Common myeloid progenitor, CD34-positive (primary cell): ENCODE data around the gene LTB4R.

Experiments
- CTCF ChIA-PET: fragments of 350-600 bp; sonication (Branson Sonifier 250); formaldehyde crosslinking; loops from one replicate; lab custom pipeline; 2021; ENCODE audit warnings: antibody characterized with exemption; lab: Charles Lee
- POLR2A ChIA-PET: fragments of 350-600 bp; sonication (Branson Sonifier 250); formaldehyde crosslinking; loops from one replicate; lab custom pipeline; 2021; ENCODE audit warnings: antibody characterized with exemption; lab: Charles Lee
- DNase-seq, 3 donors: peaks; one replicate each; pipeline versions ENCODE4 v3.0.0 to v3.0.0-alpha.2; 2013
- H3K27ac ChIP-seq, 2 experiments: 1 replicate in 1 of 2; 2 replicates in 1 of 2; pipeline ENCODE4 v1.7.0; 2013; ENCODE audit warnings: inconsistent platforms in 2 of 2, low read length in 2 of 2, mild to moderate bottlenecking in 2 of 2, low read depth in 1 of 2, moderate library complexity in 1 of 2; ENCODE audit not compliant: severe bottlenecking in 2 of 2, insufficient read depth in 1 of 2, poor library complexity in 1 of 2
- H3K27me3 ChIP-seq, 5 experiments: replicated peaks in 2 of 5; 1 replicate in 3 of 5; 2 replicates in 2 of 5; pipeline versions ENCODE4 v1.6.1 to v1.7.0; 2013; ENCODE audit warnings: low read length in 4 of 5, mild to moderate bottlenecking in 2 of 5, moderate library complexity in 2 of 5, inconsistent platforms in 1 of 5; ENCODE audit not compliant: insufficient read depth in 5 of 5, control insufficient read depth in 4 of 5
- H3K36me3 ChIP-seq, 4 experiments: 1 replicate in 2 of 4; 2 replicates in 2 of 4; pipeline versions ENCODE4 v1.6.1 to v1.7.0; 2013; ENCODE audit warnings: low read length in 3 of 4, control low read depth in 1 of 4, mild to moderate bottlenecking in 1 of 4; ENCODE audit not compliant: control insufficient read depth in 4 of 4, insufficient read depth in 4 of 4
- H3K4me1 ChIP-seq, 4 experiments: 1 replicate in 3 of 4; 2 replicates in 1 of 4; pipeline versions ENCODE4 v1.6.1 to v1.7.1; 2013; ENCODE audit warnings: low read length in 3 of 4, mild to moderate bottlenecking in 3 of 4, control low read depth in 1 of 4, inconsistent platforms in 1 of 4, moderate library complexity in 1 of 4; ENCODE audit not compliant: control insufficient read depth in 4 of 4, insufficient read depth in 4 of 4; ENCODE audit errors: control extremely low read depth in 1 of 4
- H3K4me3 ChIP-seq, 7 experiments: 1 replicate in 4 of 7; 2 replicates in 3 of 7; pipeline versions ENCODE4 v1.5.1 to v1.7.0; 2013; ENCODE audit warnings: mild to moderate bottlenecking in 7 of 7, low read length in 6 of 7, moderate library complexity in 6 of 7, inconsistent platforms in 2 of 7, low read depth in 2 of 7, control low read depth in 1 of 7; ENCODE audit not compliant: insufficient read depth in 4 of 7, control insufficient read depth in 1 of 7; ENCODE audit errors: extremely low read depth in 1 of 7
- H3K9me3 ChIP-seq, 5 experiments: 1 replicate in 4 of 5; 2 replicates in 1 of 5; pipeline versions ENCODE4 v1.6.1 to v1.7.1; 2013; ENCODE audit warnings: low read length in 4 of 5, mild to moderate bottlenecking in 2 of 5, inconsistent platforms in 1 of 5, low read depth in 1 of 5, moderate library complexity in 1 of 5; ENCODE audit not compliant: control insufficient read depth in 4 of 5, insufficient read depth in 2 of 5; ENCODE audit errors: control extremely low read depth in 1 of 5
- WGBS: methylation state at CpG from one replicate; pipeline ENCODE4 v1.1.5; 2013; ENCODE audit not compliant: insufficient coverage; 5-methylcytosine and 5-hydroxymethylcytosine counted together

LTB4R gene

GRCh38 chr14:24338843-24339242 is 27.5 kb downstream of the LTB4R start:
- H3K36me3 ChIP-seq = peaks cover 0 to 18% (median 9%) of the 10 kb centered on the region in 4 experiments
- H3K4me3 ChIP-seq = peak overlapping the region; percentile 43 to 91 (median 75)
- ChIA-PET POLR2A (no interaction called here), CTCF (interaction anchor here (0.8 to 21.7 kb wide), 13 partner anchors 8 to 94 kb away, joined by 3 to 488 read pairs (median 4); partner anchors contain the start of genes CBLN3, KHNYN and SDR39U1)
- H3K27me3 ChIP-seq = peaks cover 0 to 17% (median 5%) of the 10 kb centered on the region in 5 experiments
- peaks cover 10 to 47% (median 43%) of the 10 kb centered on the region in 4 experiments for H3K4me1 ChIP-seq
- no peak for DNase-seq
- no peaks in the 10 kb centered on the region for H3K9me3 ChIP-seq
- WGBS = 86% methylated on average over 14 of the region's 14 CpGs
- no peak overlapping the region for H3K27ac ChIP-seq

- Histone ChIP-seq H3K4me1 (peaks cover 7 to 40% (median 38%) of the 10 kb centered on the region in 4 experiments), H3K36me3 (peaks cover 0 to 18% (median 9%) of the 10 kb centered on the region in 4 experiments), H3K9me3 (no peaks in the 10 kb centered on the region), H3K27ac (peak within 1 kb of the TSS in 1 of 2 experiments; percentile 53), H3K27me3 (peaks cover 0 to 10% (median 2%) of the 10 kb centered on the region in 5 experiments), H3K4me3 (peak within 1 kb of the TSS; percentile 43 to 91 (median 75))
- CTCF ChIA-PET = interaction anchor here (0.7 to 21.7 kb wide), 19 partner anchors 7 to 93 kb away, joined by 3 to 488 read pairs (median 4); partner anchors contain the start of genes CBLN3, KHNYN and SDR39U1
- 5% methylated on average over 29 of the region's 51 CpGs for whole genome bisulfite sequencing
- DNase-seq = peak in 2 of 3 donors; percentile 62 to 74
- POLR2A ChIA-PET = interaction anchor here (0.6 to 1.4 kb wide), 2 partner anchors 8 to 88 kb away, joined by 3 to 4 read pairs; no protein-coding TSS in a partner anchor
These were observed 28.2 kb downstream of the LTB4R start, which contains the start of gene RIPK3 for GRCh38 chr14:24339284-24340151. Gene RIPK3, minus strand, starts transcription at chr14:24339991. Its CDS starts 165 bp downstream, at chr14:24339826.

DNA sequence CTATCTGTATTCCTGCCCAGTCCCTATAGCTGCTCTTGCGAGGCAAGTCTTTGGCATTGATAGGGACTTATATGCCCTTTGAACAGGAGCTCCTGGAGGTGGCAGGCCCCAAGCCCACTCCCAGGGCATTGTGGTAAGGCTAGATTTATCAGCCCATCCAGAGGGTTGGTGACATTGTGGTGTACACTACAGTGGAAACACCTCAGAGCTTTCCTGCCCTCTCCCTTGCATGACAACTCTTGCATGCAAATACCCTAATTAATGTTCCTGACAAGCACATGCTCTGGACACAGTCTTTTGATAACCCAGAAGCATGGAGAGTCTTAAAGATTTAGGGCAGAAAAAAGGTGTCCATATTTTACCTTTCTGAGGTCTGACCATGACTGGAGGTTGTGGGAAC is 29.3 kb downstream of the LTB4R start:
- Histone ChIP-seq H3K27me3 (peaks cover 0 to 2% (median 0%) of the 10 kb centered on the region in 5 experiments), H3K27ac (no peak overlapping the region), H3K36me3 (peaks cover 0 to 18% (median 9%) of the 10 kb centered on the region in 4 experiments), H3K4me3 (no peak overlapping the region), H3K4me1 (peaks cover 7 to 29% (median 27%) of the 10 kb centered on the region in 4 experiments), H3K9me3 (no peaks in the 10 kb centered on the region)
- WGBS = 100% methylated on average over 1 of the region's 1 CpG
- DNase-seq = no peak
- ChIA-PET CTCF (interaction anchor here (0.8 to 21.7 kb wide), 12 partner anchors 9 to 92 kb away, joined by 3 to 488 read pairs (median 4); partner anchors contain the start of genes CBLN3, KHNYN and SDR39U1), POLR2A (interaction anchor here (1.4 kb wide), 1 partner anchor 87 kb away, joined by 3 read pairs; no protein-coding TSS in a partner anchor)

DNA sequence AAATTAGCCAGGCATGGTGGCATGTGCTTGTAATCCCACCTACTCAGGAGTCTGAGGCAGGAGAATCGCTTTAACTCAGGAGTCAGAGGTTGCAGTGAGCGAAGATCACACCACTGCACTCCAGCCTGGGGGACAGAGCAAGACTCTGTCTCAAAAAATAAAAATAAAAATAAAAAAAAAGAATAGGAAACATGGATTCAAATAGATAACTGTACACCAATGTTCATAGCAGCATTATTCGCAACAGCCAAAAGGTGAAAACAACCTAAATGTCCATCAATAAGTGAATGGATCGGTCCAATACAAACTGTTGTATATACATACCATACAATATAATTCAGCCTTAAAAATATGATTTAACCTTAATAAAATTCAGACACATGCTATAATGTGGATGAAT is 31.6 kb downstream of the LTB4R start:
- ChIA-PET CTCF (interaction anchor here (0.9 to 21.7 kb wide), 7 partner anchors 9 to 90 kb away, joined by 3 to 488 read pairs (median 3); partner anchors contain the start of genes CBLN3, KHNYN and SDR39U1), POLR2A (no interaction called here)
- no peak for DNase-seq
- no CpG with 5 or more reads among the region's 4 CpGs for WGBS
- Histone ChIP-seq H3K9me3 (no peaks in the 10 kb centered on the region), H3K36me3 (peaks cover 0 to 3% (median under 1%) of the 10 kb centered on the region in 4 experiments), H3K27me3 (peaks cover 0 to 2% (median 0%) of the 10 kb centered on the region in 5 experiments), H3K4me3 (no peak overlapping the region), H3K4me1 (peaks cover 0 to 19% (median 18%) of the 10 kb centered on the region in 4 experiments), H3K27ac (no peak overlapping the region)

GRCh38 chr14:24343795-24344660 is 32.7 kb downstream of the LTB4R start:
- H3K4me1 ChIP-seq = peaks cover 0 to 14% (median 11%) of the 10 kb centered on the region in 4 experiments
- H3K4me3 ChIP-seq = no peak overlapping the region
- ChIA-PET POLR2A (interaction anchor here (0.6 kb wide), 1 partner anchor 11 kb away, joined by 7 read pairs; no protein-coding TSS in a partner anchor), CTCF (interaction anchor here (0.7 to 5.4 kb wide), 9 partner anchors 10 to 91 kb away, joined by 3 to 36 read pairs (median 3); partner anchors contain the start of gene ADCY4)
- no peak for DNase-seq
- no peaks in the 10 kb centered on the region for H3K9me3 ChIP-seq
- H3K27me3 ChIP-seq = peaks cover 0 to 2% (median 0%) of the 10 kb centered on the region in 5 experiments
- 94% methylated on average over 2 of the region's 7 CpGs for WGBS
- H3K36me3 ChIP-seq = no peaks in the 10 kb centered on the region
- H3K27ac ChIP-seq = no peak overlapping the region

DNA sequence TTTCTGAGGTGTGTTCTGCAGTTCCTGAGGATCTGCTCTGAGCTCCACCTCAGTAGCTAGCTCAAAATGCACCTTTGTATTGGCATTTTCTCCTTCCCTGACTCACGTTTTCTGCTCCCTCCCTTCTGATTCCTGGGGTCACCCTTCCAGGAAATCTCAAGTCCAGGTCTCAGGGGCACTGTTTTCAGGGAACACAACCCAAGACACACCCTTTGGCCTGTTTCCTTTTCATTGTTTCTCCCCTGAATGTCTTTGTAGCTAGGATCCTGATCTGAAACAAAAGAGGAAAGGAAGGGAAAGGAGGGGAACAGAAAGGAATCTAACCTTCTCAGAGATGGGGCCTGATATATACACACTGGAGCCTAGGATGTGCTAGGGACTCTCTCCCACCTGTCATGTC is 35.8 kb downstream of the LTB4R start:
- no peak for DNase-seq
- 91% methylated on average over 1 of the region's 1 CpG for WGBS
- POLR2A ChIA-PET = no interaction called here
- Histone ChIP-seq H3K4me3 (no peak overlapping the region), H3K27ac (no peak overlapping the region), H3K9me3 (no peaks in the 10 kb centered on the region), H3K36me3 (no peaks in the 10 kb centered on the region), H3K27me3 (peaks cover 0 to 2% (median 0%) of the 10 kb centered on the region in 5 experiments), H3K4me1 (peaks cover 0 to 3% (median 0%) of the 10 kb centered on the region in 4 experiments)
- CTCF ChIA-PET = interaction anchor here (1.1 to 5.4 kb wide), 12 partner anchors 10 to 89 kb away, joined by 3 to 36 read pairs (median 5); partner anchors contain the start of genes ADCY4, CBLN3 and KHNYN
